GM18519 (cell line): ENCODE data around the gene JUNB.
"Not testable (repeated sequence)": the region's sequence is repeated elsewhere in the genome, so short reads cannot be mapped to it uniquely, and the experiment has no call there.

Experiments
- ATAC-seq: cut with Tn5 transposase; IDR thresholded peaks from one replicate; pipeline ENCODE4 v1.9.1; 2021; ENCODE audit warnings: mild to moderate bottlenecking, moderate library complexity; ENCODE audit not compliant: unreplicated experiment, low FRiP score

The JUNB gene

GRCh38 chr19:12802267-12803106, 11.2 kb downstream of the JUNB start:
- ATAC-seq: no peak

GRCh38 chr19:12804051-12804450, 12.8 kb downstream of the JUNB start:
- no peak for ATAC-seq

GRCh38 chr19:12806242-12807081, 15.2 kb downstream of the JUNB start, which contains the start of gene RNASEH2A:
Gene RNASEH2A, plus strand, starts transcription at chr19:12806584. Its CDS starts 90 bp downstream, at chr19:12806674.
- ATAC-seq: peak; percentile 64

DNA sequence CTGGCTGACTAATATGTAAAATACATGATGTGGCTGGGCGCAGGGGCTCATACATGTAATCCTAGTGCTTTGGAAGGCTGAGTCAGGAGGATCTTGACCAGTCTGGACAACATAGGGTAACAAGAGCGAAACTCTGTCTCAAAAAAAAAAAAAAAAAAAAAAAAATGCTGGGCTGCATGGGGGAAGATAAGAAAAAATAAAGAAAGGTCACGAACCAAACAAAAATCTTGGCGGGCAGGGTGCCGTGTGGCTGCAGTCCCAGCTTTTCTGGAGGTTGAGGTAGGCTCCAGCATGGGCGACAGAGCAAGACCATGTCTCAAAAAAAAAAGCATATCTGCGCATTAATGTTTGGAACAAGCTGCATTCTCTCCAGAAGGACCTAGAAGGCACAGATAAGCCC, 23.8 kb downstream of the JUNB start:
- ATAC-seq: no peak

GRCh38 chr19:12817188-12817587, 25.9 kb downstream of the JUNB start:
- not testable (repeated sequence) for ATAC-seq

- ATAC-seq: not testable (repeated sequence)
These were observed 26.5 kb downstream of the JUNB start for GRCh38 chr19:12817810-12818209.

DNA sequence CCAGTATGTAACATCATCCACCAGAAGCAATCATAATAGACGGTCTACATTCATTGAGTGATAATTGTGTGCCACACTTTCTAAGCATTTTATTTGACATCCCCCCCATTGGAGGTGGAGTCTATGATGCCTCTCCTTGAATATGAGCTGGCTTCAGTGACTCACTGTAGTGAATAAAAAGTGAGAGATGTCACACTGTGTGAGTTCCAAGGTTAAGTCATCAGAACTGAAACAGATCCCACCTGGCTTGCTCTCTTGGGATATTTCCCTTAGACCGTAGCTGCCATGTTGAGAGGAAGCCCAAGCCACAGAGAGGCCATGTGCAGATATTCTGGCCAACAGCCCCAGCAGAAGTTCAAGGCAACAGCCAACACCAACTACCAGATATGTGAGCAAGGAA, 30.5 kb downstream of the JUNB start:
- no peak for ATAC-seq

- no peak for ATAC-seq
These were observed 34.2 kb downstream of the JUNB start for GRCh38 chr19:12825254-12826131.

DNA sequence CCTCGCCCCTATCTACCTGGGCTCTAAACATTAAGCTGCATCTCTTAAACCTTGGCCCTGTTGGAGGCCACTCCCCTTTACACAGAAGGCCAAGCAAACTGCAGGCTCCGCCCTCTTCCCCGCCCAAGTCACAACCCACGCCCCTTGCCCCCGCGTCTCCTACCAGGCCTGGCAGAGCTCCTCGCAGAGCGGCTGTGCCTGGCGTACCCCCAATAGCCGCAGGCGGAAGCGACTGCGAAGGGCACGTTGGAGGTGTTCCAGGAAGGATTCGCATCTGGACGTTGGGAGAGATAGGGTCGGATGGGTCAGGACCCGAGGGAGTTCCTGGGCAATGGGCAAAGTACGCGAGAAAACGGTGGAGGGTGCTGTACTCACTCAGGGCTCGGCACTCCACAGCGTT, 37.2 kb downstream of the JUNB start:
- ATAC-seq: no peak

DNA sequence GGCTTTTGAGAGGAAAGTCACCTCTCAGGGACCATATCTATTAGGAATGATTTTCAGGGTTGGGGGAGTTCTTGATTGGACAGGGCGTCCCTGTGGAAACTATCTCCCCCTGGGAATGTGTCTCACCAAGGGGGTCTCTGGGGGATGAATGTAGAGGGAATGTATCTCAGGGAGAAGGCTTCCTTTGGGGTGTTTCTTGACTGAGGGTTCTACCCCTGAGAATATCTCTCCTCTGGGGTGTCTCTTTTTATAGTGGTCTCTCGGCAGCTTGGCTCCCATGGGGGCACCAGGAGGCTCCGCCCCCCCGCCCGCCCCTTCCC, 42.1 kb downstream of the JUNB start:
- ATAC-seq: no peak

DNA sequence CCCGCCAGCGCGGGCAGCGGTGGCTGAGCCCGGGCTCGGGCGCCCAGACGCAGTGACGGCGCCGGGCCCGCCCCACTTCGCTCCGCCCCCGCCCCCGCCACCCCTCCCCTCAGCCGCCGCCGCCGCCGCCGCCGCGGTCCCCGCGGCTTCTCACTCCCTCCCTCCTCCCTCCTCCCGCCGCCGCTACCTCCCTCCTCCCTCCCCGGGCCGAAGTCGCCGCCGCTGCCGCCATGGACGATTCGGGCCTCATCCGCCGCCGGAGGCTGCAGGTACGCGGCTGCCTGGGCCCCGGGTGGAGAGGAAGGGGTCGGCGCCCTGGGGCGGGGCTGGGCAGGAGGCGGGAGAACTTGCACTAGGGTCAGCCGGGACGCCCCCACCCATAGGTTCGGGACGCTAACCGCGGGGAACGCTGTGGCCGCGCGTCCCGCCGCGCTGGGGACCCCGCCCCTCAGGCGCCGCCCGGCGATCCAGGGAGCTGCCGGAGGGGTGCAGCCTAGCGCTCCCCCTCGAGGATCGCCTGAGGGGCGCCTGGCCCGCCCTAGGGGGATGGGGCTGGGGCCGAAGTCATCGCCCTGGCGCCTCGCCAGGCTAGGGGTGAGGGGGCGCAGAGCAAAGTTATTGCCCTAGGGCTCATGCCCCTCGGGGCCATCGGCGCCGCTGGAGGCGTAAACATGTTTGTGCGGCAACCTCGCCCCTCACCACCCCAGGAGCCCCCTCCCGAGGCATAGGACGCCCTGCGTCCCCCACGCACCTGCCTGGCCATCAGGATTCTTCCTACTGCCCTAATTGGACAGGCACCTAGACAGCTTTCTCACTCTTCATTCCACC, 42.7 kb downstream of the JUNB start:
- no peak for ATAC-seq

- no peak for ATAC-seq
These were observed 43.3 kb downstream of the JUNB start, which contains the start of gene RTBDN for GRCh38 chr19:12834566-12834943. Gene RTBDN, minus strand, starts transcription at chr19:12834579. Its CDS starts 4,600 bp downstream, at chr19:12829979.

DNA sequence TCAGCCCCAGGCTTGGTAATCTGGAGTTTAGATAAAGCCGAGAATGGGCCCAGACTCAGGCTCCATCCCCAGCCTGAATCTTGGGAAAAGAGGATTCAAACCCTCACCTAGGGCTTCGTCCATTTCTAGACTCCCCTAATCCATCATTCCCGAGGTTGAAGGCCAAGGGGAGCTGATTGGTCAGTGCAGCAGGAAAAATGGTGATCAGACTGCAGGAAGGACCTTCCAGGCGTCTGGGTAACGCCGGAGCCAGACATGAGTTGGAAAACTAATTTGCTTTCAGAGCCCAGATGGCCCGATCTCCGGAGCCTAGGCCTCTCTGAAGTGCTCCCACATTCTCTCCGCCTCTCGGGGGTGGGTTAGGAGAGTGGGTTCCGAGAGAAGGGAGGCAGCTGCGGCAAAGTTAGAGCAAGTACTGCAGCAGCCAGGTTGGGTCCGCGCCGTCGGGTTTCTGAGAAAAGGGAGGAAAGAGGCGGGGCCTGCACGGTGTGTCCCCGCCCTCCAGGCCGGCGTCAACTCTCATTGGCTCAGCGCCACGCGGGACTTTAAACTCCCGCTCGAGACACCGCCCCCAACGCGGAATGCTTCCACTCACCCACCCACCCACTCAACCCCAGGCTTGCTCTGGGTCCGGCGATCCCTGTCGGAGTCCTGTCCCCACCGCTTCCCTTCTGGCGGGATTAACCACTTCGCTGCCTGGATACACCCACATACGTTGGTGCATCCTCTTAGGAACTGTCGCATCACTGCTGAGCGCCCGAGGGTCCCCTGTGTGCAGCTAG, 43.9 kb downstream of the JUNB start:
- ATAC-seq: no peak

- ATAC-seq: no peak
These were observed 45.2 kb downstream of the JUNB start for GRCh38 chr19:12836529-12836863.

- no peak for ATAC-seq
These were observed 45.9 kb downstream of the JUNB start for GRCh38 chr19:12837225-12837624.

DNA sequence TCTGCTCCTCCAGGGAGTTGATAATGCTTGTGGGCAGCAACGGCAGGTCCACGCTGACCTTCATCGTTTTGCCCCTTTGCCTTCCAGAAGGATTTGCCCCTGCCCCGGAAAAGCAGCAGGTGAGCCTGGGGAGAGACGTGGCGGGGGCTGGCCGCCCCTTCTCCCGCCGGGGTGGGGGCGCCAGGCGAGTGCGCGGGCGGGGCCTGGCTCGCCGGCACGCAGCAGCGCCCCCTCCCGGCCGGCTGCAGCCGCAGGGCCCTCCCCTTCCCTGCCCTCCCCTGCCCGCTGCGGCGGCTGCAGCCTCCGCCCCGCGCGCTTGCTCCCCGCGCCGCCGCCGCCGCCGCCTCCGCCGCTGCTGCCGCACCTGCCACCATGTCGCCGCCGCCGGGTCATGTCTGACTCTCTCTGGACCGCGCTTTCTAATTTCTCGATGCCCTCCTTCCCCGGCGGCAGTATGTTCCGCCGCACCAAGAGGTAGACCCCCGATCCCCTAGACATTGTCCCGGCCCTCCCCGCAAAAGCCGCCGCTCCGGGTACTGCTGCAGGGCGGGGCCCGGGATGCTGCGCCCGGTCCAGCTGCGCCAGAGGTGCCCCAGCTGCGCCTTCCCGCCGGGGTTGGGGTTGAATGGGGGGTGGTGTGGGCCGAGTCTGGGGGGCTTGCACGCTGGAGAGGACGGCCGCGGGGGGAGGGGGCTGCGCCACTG, 47.0 kb downstream of the JUNB start, which contains the start of gene MAST1:
Gene MAST1, plus strand, starts transcription at position 334 of the 704 bp plus-strand sequence. Its CDS starts 58 bp downstream, at position 392.
- no peak for ATAC-seq

- ATAC-seq: no peak
These were observed 47.8 kb downstream of the JUNB start for GRCh38 chr19:12838886-12839756.
